GM23338 (cell line): ENCODE results near the gene BRSK2. TPM values are rescaled to one million over a fixed set of nuclear protein-coding genes. Genes with fewer than 3 reads are reported as not detected.

Source experiments
- ATAC-seq: fragments of 200-7000 bp; cut with Tn5 transposase; 3 replicates; pipeline ENCODE4 v1.9.1; 2020
- DNase-seq: peaks from one replicate; pipeline ENCODE4 v3.0.0-alpha.2; 2015; ENCODE audit warnings: low spot score
- H2AFZ ChIP-seq: fragments of 200-600 bp; sonication (generic); 2 replicates; pipeline ENCODE4 v1.8.0; 2016; ENCODE audit warnings: antibody characterized with exemption, mild to moderate bottlenecking, moderate library complexity
- H3F3A ChIP-seq: fragments of 200-600 bp; sonication (generic); replicated peaks from 2 replicates; pipeline ENCODE4 v1.8.0; 2017; ENCODE audit warnings: antibody characterized with exemption, mixed run types, low read depth
- H3K27ac ChIP-seq: fragments of 200-600 bp; sonication (generic); 2 replicates; pipeline ENCODE4 v1.6.1; 2016; ENCODE audit warnings: low read depth
- H3K27me3 ChIP-seq: fragments of 200-600 bp; sonication (generic); 2 replicates; pipeline ENCODE4 v1.8.0; 2016; ENCODE audit warnings: mild to moderate bottlenecking, mixed run types, moderate library complexity; ENCODE audit not compliant: insufficient read depth
- H3K36me3 ChIP-seq: fragments of 200-600 bp; sonication (generic); 2 replicates; pipeline ENCODE4 v1.8.0; 2016; ENCODE audit warnings: mild to moderate bottlenecking; ENCODE audit not compliant: insufficient read depth
- H3K4me1 ChIP-seq: fragments of 200-600 bp; sonication (generic); 2 replicates; pipeline ENCODE4 v1.8.0; 2016; ENCODE audit warnings: mild to moderate bottlenecking, moderate library complexity; ENCODE audit not compliant: insufficient read depth
- H3K4me2 ChIP-seq: fragments of 200-600 bp; sonication (generic); 2 replicates; pipeline ENCODE4 v1.7.1; 2017; ENCODE audit warnings: mixed run types
- H3K4me3 ChIP-seq: fragments of 200-600 bp; sonication (generic); 2 replicates; pipeline ENCODE4 v1.6.1; 2016; ENCODE audit warnings: mixed run types
- H3K79me2 ChIP-seq: fragments of 200-600 bp; sonication (generic); replicated peaks from 2 replicates; pipeline ENCODE4 v1.8.0; 2017; ENCODE audit warnings: mild to moderate bottlenecking; ENCODE audit not compliant: insufficient read depth
- H3K9me2 ChIP-seq: fragments of 200-600 bp; sonication (generic); 2 replicates; pipeline ENCODE4 v1.8.0; 2017; ENCODE audit not compliant: insufficient read depth
- H4K20me1 ChIP-seq: fragments of 200-600 bp; sonication (generic); replicated peaks from 2 replicates; pipeline ENCODE4 v1.8.0; 2017; ENCODE audit warnings: mild to moderate bottlenecking; ENCODE audit not compliant: insufficient read depth
- H3K27ac Mint-ChIP-seq: 2 replicates; pipeline ENCODE4 v1.8.0; 2020; ENCODE audit warnings: inconsistent platforms, mild to moderate bottlenecking, moderate library complexity, mixed read lengths
- H3K27me3 Mint-ChIP-seq: 3 replicates; pipeline ENCODE4 v1.8.0; 2022; ENCODE audit warnings: low read depth, mild to moderate bottlenecking, moderate library complexity, mixed read lengths, inconsistent platforms; ENCODE audit not compliant: insufficient read depth, poor library complexity
- H3K36me3 Mint-ChIP-seq: 3 replicates; pipeline ENCODE4 v1.8.0; 2021; ENCODE audit warnings: low read depth, mild to moderate bottlenecking, inconsistent platforms, moderate library complexity, mixed read lengths
- H3K4me1 Mint-ChIP-seq: 3 replicates; pipeline ENCODE4 v1.8.0; 2020; ENCODE audit warnings: mild to moderate bottlenecking, inconsistent platforms, mixed read lengths
- H3K4me3 Mint-ChIP-seq: 3 replicates; pipeline ENCODE4 v1.8.0; 2021; ENCODE audit warnings: moderate library complexity, mild to moderate bottlenecking, inconsistent platforms, mixed read lengths
- H3K9me3 Mint-ChIP-seq: 3 replicates; pipeline ENCODE4 v1.8.0; 2020; ENCODE audit warnings: moderate library complexity, mild to moderate bottlenecking, inconsistent platforms, mixed read lengths
- CREB1 ChIP-seq: fragments of 250-450 bp; sonication (Bioruptor Pico); IDR thresholded peaks from 2 replicates; pipeline ENCODE4 v1.5.0; 2020; ENCODE audit warnings: low read depth, mild to moderate bottlenecking, moderate library complexity
- EZH2 ChIP-seq: fragments of 200-600 bp; sonication (generic); IDR thresholded peaks from one replicate; pipeline ENCODE4 v1.8.0; 2017; ENCODE audit warnings: antibody characterized with exemption, mild to moderate bottlenecking, low read depth; ENCODE audit not compliant: unreplicated experiment
- EZH2phosphoT487 ChIP-seq: fragments of 200-600 bp; sonication (generic); IDR thresholded peaks from one replicate; pipeline ENCODE4 v1.8.1; 2018; ENCODE audit warnings: antibody characterized with exemption; ENCODE audit not compliant: unreplicated experiment
- JUNB ChIP-seq: IDR thresholded peaks from one replicate; pipeline ENCODE4 v1.6.1; 2016; ENCODE audit warnings: antibody characterized with exemption; ENCODE audit not compliant: unreplicated experiment
- NANOG ChIP-seq: IDR thresholded peaks from 2 replicates; pipeline ENCODE4 v1.6.1; 2016; ENCODE audit warnings: antibody characterized with exemption, borderline replicate concordance
- POLR2AphosphoS5 ChIP-seq: IDR thresholded peaks from 2 replicates; pipeline ENCODE4 v1.6.1; 2016; ENCODE audit warnings: antibody characterized with exemption, low read depth
- STAT1 ChIP-seq: IDR thresholded peaks from one replicate; pipeline ENCODE4 v1.6.1; 2016; ENCODE audit warnings: antibody characterized with exemption; ENCODE audit not compliant: unreplicated experiment
- ZNF114 ChIP-seq: fragments of 250-450 bp; sonication (Bioruptor Pico); IDR thresholded peaks from 2 replicates; pipeline ENCODE4 v1.5.0; 2020; ENCODE audit warnings: mild to moderate bottlenecking, moderate library complexity
- ZNF331 ChIP-seq: fragments of 250-450 bp; sonication (Bioruptor Pico); IDR thresholded peaks from 2 replicates; pipeline ENCODE4 v1.5.0; 2020; ENCODE audit warnings: low read depth, mild to moderate bottlenecking, moderate library complexity
- polyA plus RNA-seq: library from polyadenylated mRNA; unstranded; fragments of >200 nt; fragmentation: Nextera tagmentation; extraction: Ambion mirVana; gene quantifications from 2 replicates; pipeline ENCODE4 v1.2.1, GENCODE V29; 2016
- total RNA-seq: library from RNA; depleted of rRNA; stranded (reverse); fragments of >200 nt; shearing (Covaris generic); gene quantifications from 2 replicates; pipeline ENCODE4 v1.2.3, GENCODE V29; 2014
- TF ChIP-seq, protein P1 (sequence below), 2 experiments: fragments of 200-600 bp in 1 of 2; sonication (generic) in 1 of 2; conservative IDR thresholded peaks; 2 replicates each; pipeline versions ENCODE4 v1.5.1 to v1.6.1; 2016 to 2017; ENCODE audit warnings: antibody characterized with exemption in 2 of 2, low read depth in 2 of 2, mild to moderate bottlenecking in 2 of 2, moderate library complexity in 1 of 2
- TF ChIP-seq, protein P2 (sequence below): IDR thresholded peaks from 2 replicates; pipeline ENCODE4 v1.6.1; 2016; ENCODE audit warnings: antibody characterized with exemption
- TF ChIP-seq, protein P3 (sequence below): IDR thresholded peaks from one replicate; pipeline ENCODE4 v1.6.1; 2018; ENCODE audit warnings: antibody characterized with exemption; ENCODE audit not compliant: unreplicated experiment
- TF ChIP-seq, protein P4 (sequence below): fragments of 250-450 bp; sonication (Bioruptor Pico); IDR thresholded peaks from 2 replicates; pipeline ENCODE4 v1.5.0; 2020; ENCODE audit warnings: mild to moderate bottlenecking, moderate library complexity

Gene BRSK2
- total and polyA plus RNA-seq, 2 experiments from 2014 or later: 7.2 to 20.3 TPM

DNA sequence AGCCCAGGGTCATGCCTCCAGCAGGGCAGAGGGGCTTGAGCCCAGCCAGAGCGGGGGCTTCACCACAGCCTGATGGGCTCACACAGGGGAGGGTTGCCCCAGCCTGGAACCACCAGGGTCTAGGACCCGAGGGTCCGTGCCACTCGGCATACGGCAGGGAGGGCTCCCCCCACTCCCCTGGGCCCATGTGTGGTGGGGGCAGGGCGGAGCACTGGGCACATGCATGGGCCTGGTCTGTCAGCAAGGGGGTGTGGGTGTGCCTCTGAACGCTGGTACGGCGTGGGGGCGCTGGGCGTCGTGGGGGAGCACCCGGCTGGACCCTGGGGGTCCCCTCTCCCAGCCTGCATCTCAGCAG, 67.6 kb downstream of the BRSK2 start (continued):
- TF ChIP-seq, protein P1, sequence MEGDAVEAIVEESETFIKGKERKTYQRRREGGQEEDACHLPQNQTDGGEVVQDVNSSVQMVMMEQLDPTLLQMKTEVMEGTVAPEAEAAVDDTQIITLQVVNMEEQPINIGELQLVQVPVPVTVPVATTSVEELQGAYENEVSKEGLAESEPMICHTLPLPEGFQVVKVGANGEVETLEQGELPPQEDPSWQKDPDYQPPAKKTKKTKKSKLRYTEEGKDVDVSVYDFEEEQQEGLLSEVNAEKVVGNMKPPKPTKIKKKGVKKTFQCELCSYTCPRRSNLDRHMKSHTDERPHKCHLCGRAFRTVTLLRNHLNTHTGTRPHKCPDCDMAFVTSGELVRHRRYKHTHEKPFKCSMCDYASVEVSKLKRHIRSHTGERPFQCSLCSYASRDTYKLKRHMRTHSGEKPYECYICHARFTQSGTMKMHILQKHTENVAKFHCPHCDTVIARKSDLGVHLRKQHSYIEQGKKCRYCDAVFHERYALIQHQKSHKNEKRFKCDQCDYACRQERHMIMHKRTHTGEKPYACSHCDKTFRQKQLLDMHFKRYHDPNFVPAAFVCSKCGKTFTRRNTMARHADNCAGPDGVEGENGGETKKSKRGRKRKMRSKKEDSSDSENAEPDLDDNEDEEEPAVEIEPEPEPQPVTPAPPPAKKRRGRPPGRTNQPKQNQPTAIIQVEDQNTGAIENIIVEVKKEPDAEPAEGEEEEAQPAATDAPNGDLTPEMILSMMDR (conservative IDR thresholded peaks at IDR 0.05; ENCODE audit: low read depth in 2 of 2): no peak
- no peak for TF ChIP-seq NANOG
- TF ChIP-seq, protein P2, sequence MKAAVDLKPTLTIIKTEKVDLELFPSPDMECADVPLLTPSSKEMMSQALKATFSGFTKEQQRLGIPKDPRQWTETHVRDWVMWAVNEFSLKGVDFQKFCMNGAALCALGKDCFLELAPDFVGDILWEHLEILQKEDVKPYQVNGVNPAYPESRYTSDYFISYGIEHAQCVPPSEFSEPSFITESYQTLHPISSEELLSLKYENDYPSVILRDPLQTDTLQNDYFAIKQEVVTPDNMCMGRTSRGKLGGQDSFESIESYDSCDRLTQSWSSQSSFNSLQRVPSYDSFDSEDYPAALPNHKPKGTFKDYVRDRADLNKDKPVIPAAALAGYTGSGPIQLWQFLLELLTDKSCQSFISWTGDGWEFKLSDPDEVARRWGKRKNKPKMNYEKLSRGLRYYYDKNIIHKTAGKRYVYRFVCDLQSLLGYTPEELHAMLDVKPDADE: no peak
- TF ChIP-seq POLR2AphosphoS5: no peak
- TF ChIP-seq CREB1 (CRISPR knock-in tag): no peak
- TF ChIP-seq ZNF114 (CRISPR knock-in tag): no peak
- no peak for TF ChIP-seq STAT1

DNA sequence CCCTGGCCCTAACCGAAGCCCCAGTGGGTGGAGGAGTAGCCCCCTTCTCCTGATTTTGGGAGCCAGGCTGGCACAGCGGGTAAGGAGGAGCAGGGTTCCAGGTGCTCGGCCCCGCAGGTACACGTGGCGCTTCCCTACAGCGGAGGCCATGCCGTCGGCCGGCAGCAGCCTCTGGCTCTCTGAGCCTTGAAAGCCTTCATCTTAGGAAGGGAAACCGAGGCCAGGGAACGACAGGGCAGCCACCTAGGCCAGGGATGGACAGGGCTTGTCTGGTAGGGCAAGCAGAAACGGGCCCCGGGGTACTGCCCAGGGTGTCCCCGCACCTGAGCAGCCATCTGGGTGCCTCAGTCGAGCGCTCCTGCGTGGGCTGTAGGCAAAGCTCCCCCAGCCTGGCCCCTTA, 68.1 kb downstream of the BRSK2 start:
- no peaks in the 10 kb centered on the region for H3K36me3 ChIP-seq
- no peak overlapping the region for H2AFZ ChIP-seq
- Mint-ChIP-seq H3K36me3 (no peaks in the 10 kb centered on the region), H3K4me1 (peaks cover 6% of the 10 kb centered on the region; the same call in 2 of the 3 replicates), H3K27me3 (peaks cover 5% of the 10 kb centered on the region), H3K9me3 (no peaks in the 10 kb centered on the region), H3K27ac (no peak overlapping the region), H3K4me3 (no peak overlapping the region)
- DNase-seq: no peak
- 0 out of 2 replicates have a peak, but pooled peaks cover 2% of the 10 kb centered on the region for H3K4me1 ChIP-seq
- no peaks in the 10 kb centered on the region for H3F3A ChIP-seq
- no peaks in the 10 kb centered on the region for H3K9me2 ChIP-seq
- no peaks in the 10 kb centered on the region for H3K27me3 ChIP-seq
- no peak overlapping the region for H3K27ac ChIP-seq
- ATAC-seq: no peak
- H3K4me3 ChIP-seq: no peak overlapping the region
- H4K20me1 ChIP-seq: no peaks in the 10 kb centered on the region
- H3K79me2 ChIP-seq: no peaks in the 10 kb centered on the region
- H3K4me2 ChIP-seq: no peak overlapping the region
- TF ChIP-seq POLR2AphosphoS5 (no peak), ZNF114 (CRISPR knock-in tag) (no peak), NANOG (no peak), STAT1 (no peak), CREB1 (CRISPR knock-in tag) (no peak), EZH2phosphoT487 (no peak), JUNB (no peak), ZNF331 (no peak), EZH2 (no peak)
- TF ChIP-seq, protein P3, sequence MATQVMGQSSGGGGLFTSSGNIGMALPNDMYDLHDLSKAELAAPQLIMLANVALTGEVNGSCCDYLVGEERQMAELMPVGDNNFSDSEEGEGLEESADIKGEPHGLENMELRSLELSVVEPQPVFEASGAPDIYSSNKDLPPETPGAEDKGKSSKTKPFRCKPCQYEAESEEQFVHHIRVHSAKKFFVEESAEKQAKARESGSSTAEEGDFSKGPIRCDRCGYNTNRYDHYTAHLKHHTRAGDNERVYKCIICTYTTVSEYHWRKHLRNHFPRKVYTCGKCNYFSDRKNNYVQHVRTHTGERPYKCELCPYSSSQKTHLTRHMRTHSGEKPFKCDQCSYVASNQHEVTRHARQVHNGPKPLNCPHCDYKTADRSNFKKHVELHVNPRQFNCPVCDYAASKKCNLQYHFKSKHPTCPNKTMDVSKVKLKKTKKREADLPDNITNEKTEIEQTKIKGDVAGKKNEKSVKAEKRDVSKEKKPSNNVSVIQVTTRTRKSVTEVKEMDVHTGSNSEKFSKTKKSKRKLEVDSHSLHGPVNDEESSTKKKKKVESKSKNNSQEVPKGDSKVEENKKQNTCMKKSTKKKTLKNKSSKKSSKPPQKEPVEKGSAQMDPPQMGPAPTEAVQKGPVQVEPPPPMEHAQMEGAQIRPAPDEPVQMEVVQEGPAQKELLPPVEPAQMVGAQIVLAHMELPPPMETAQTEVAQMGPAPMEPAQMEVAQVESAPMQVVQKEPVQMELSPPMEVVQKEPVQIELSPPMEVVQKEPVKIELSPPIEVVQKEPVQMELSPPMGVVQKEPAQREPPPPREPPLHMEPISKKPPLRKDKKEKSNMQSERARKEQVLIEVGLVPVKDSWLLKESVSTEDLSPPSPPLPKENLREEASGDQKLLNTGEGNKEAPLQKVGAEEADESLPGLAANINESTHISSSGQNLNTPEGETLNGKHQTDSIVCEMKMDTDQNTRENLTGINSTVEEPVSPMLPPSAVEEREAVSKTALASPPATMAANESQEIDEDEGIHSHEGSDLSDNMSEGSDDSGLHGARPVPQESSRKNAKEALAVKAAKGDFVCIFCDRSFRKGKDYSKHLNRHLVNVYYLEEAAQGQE: no peak
- TF ChIP-seq, protein P4, sequence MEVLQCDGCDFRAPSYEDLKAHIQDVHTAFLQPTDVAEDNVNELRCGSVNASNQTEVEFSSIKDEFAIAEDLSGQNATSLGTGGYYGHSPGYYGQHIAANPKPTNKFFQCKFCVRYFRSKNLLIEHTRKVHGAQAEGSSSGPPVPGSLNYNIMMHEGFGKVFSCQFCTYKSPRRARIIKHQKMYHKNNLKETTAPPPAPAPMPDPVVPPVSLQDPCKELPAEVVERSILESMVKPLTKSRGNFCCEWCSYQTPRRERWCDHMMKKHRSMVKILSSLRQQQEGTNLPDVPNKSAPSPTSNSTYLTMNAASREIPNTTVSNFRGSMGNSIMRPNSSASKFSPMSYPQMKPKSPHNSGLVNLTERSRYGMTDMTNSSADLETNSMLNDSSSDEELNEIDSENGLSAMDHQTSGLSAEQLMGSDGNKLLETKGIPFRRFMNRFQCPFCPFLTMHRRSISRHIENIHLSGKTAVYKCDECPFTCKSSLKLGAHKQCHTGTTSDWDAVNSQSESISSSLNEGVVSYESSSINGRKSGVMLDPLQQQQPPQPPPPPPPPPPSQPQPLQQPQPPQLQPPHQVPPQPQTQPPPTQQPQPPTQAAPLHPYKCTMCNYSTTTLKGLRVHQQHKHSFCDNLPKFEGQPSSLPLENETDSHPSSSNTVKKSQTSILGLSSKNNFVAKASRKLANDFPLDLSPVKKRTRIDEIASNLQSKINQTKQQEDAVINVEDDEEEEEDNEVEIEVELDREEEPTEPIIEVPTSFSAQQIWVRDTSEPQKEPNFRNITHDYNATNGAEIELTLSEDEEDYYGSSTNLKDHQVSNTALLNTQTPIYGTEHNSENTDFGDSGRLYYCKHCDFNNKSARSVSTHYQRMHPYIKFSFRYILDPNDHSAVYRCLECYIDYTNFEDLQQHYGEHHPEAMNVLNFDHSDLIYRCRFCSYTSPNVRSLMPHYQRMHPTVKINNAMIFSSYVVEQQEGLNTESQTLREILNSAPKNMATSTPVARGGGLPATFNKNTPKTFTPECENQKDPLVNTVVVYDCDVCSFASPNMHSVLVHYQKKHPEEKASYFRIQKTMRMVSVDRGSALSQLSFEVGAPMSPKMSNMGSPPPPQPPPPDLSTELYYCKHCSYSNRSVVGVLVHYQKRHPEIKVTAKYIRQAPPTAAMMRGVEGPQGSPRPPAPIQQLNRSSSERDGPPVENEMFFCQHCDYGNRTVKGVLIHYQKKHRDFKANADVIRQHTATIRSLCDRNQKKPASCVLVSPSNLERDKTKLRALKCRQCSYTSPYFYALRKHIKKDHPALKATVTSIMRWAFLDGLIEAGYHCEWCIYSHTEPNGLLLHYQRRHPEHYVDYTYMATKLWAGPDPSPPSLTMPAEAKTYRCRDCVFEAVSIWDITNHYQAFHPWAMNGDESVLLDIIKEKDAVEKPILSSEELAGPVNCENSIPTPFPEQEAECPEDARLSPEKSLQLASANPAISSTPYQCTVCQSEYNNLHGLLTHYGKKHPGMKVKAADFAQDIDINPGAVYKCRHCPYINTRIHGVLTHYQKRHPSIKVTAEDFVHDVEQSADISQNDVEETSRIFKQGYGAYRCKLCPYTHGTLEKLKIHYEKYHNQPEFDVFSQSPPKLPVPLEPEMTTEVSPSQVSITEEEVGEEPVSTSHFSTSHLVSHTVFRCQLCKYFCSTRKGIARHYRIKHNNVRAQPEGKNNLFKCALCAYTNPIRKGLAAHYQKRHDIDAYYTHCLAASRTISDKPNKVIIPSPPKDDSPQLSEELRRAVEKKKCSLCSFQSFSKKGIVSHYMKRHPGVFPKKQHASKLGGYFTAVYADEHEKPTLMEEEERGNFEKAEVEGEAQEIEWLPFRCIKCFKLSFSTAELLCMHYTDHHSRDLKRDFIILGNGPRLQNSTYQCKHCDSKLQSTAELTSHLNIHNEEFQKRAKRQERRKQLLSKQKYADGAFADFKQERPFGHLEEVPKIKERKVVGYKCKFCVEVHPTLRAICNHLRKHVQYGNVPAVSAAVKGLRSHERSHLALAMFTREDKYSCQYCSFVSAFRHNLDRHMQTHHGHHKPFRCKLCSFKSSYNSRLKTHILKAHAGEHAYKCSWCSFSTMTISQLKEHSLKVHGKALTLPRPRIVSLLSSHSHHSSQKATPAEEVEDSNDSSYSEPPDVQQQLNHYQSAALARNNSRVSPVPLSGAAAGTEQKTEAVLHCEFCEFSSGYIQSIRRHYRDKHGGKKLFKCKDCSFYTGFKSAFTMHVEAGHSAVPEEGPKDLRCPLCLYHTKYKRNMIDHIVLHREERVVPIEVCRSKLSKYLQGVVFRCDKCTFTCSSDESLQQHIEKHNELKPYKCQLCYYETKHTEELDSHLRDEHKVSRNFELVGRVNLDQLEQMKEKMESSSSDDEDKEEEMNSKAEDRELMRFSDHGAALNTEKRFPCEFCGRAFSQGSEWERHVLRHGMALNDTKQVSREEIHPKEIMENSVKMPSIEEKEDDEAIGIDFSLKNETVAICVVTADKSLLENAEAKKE (CRISPR knock-in tag): no peak
